ENCODE measurements around the gene ZNF681. TPM values are rescaled to one million over a fixed set of nuclear protein-coding genes. Genes with fewer than 3 reads are reported as not detected.
"Not testable (repeated sequence)": the region's sequence is repeated elsewhere in the genome, so short reads cannot be mapped to it uniquely, and the experiment has no call there.

ZNF681 gene
- total and polyA plus RNA-seq, 4 donors, result 5.4 to 12.2 (median 5.6) TPM

- H3K4me3 ChIP-seq (ENCODE audit: low read depth, low read length), result no peak overlapping the region
- no peaks in the 10 kb centered on the region for H3K9me3 ChIP-seq (ENCODE audit: control insufficient read depth, insufficient read depth, low read length)
- no peaks in the 10 kb centered on the region for H3K27me3 ChIP-seq (ENCODE audit: control insufficient read depth, insufficient read depth, low read length)
- no peak overlapping the region for H3K27ac ChIP-seq (ENCODE audit: low read depth, low read length)
- no peaks in the 10 kb centered on the region for H3K36me3 ChIP-seq (ENCODE audit: control insufficient read depth, insufficient read depth, low read length)
- DNase-seq (ENCODE audit: low read depth in 4 of 6, low spot score in 6 of 6), result no peak
- no peaks in the 10 kb centered on the region for H3K4me1 ChIP-seq (ENCODE audit: control insufficient read depth, insufficient read depth, low read length)
Measured at GRCh38 chr19:23716792-23717191, 41.9 kb downstream of the ZNF681 start.

- no peaks in the 10 kb centered on the region for H3K9me3 ChIP-seq (ENCODE audit: control insufficient read depth, insufficient read depth, low read length)
- no peak for DNase-seq (ENCODE audit: low read depth in 4 of 6, low spot score in 6 of 6)
- H3K4me3 ChIP-seq (ENCODE audit: low read depth, low read length), result no peak overlapping the region
- no peaks in the 10 kb centered on the region for H3K27me3 ChIP-seq (ENCODE audit: control insufficient read depth, insufficient read depth, low read length)
- 83% methylated on average over 1 of the region's 2 CpGs for WGBS (ENCODE audit: insufficient coverage)
- no peaks in the 10 kb centered on the region for H3K36me3 ChIP-seq (ENCODE audit: control insufficient read depth, insufficient read depth, low read length)
- no peak overlapping the region for H3K27ac ChIP-seq (ENCODE audit: low read depth, low read length)
- no peaks in the 10 kb centered on the region for H3K4me1 ChIP-seq (ENCODE audit: control insufficient read depth, insufficient read depth, low read length)
Measured at GRCh38 chr19:23709347-23709746, 49.3 kb downstream of the ZNF681 start.

DNA sequence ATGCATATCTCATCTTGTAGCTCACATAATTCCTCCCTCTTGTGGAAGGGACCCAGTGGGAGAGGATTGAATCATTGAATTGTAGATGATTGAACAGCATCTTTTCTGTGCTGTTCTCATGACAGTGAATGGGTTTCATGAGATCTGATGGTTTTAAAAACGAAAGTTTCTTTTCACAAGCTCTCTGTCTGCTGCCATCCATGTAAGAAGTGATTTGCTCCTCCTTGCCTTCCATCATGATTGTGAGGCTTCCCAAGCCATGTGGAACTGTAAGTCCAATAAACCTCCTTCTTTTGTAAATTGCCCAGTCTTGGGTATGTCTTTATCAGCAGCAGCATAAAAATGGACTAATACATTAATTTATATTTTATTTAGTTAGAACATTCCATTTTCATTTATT, 52.0 kb downstream of the ZNF681 start:
- no peak overlapping the region for H3K27ac ChIP-seq (ENCODE audit: low read depth, low read length)
- no peaks in the 10 kb centered on the region for H3K9me3 ChIP-seq (ENCODE audit: control insufficient read depth, insufficient read depth, low read length)
- no peak for DNase-seq (ENCODE audit: low read depth in 4 of 6, low spot score in 6 of 6)
- no peaks in the 10 kb centered on the region for H3K36me3 ChIP-seq (ENCODE audit: control insufficient read depth, insufficient read depth, low read length)
- H3K27me3 ChIP-seq (ENCODE audit: control insufficient read depth, insufficient read depth, low read length), result no peaks in the 10 kb centered on the region
- no peaks in the 10 kb centered on the region for H3K4me1 ChIP-seq (ENCODE audit: control insufficient read depth, insufficient read depth, low read length)
- no CpG with 5 or more reads among the region's 1 CpG for WGBS (ENCODE audit: insufficient coverage)
- no peak overlapping the region for H3K4me3 ChIP-seq (ENCODE audit: low read depth, low read length)

DNA sequence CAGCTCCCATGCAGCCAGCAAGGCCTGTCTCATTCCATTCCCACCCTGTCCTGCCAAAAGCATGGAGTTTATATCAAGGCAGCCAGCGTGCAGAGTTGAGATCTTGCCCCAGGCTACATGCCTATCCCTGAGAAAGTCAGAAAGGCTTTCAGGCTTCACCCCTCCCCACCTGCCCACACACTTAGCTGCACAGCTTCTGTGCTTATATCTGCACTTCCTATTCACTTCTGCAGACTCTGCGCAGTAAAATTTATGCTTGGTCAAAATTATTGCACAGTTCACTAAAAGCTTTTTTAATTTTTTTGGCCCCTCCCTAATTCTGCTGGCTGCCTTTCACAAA, 59.2 kb downstream of the ZNF681 start:
- Histone ChIP-seq H3K4me1 (ENCODE audit: control insufficient read depth, insufficient read depth, low read length) (no peaks in the 10 kb centered on the region), H3K9me3 (ENCODE audit: control insufficient read depth, insufficient read depth, low read length) (no peaks in the 10 kb centered on the region), H3K27ac (ENCODE audit: low read depth, low read length) (no peak overlapping the region), H3K27me3 (ENCODE audit: control insufficient read depth, insufficient read depth, low read length) (no peaks in the 10 kb centered on the region), H3K36me3 (ENCODE audit: control insufficient read depth, insufficient read depth, low read length) (no peaks in the 10 kb centered on the region), H3K4me3 (ENCODE audit: low read depth, low read length) (no peak overlapping the region)
- 72% methylated on average over 2 of the region's 2 CpGs for WGBS (ENCODE audit: insufficient coverage)
- no peak for DNase-seq (ENCODE audit: low read depth in 4 of 6, low spot score in 6 of 6)

DNA sequence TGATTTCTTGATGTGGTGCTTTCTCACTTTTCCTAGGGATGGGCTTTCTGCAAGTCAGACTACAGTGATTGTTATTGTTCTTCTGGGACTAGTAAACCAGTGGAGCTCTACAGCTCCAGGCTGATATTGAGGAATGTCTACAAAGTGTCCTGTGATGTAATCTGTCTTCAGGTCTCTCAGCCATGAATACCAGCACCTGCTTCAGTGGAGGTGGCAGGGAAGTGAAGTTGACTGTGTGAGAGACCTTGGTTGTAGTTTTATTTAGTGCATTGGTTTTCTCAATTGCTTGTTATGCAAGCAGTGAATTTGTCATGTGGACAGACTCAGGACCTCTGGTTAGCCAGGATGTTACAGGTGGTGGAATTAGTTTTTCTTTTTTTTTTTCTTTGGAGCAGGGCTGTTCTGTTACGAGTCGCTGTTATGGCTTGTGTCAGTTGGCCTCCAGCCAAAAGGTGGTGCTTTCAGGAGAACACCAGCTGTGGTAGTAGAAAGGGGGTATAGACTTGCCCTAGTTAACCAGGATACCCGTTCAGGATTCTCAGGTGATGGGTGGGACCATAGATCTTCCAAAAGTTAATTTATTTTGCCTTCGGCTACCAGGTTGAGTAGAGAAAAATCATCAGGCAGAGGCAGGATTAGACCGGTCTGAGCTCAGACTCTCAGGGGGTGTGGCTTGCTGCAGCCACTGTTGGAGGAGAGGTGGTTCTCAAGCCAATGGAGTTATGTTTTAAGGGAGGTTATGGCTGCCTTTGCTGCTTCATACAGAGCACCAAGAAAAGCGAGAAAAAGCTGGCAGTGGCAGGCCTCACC, 59.8 kb downstream of the ZNF681 start:
- Histone ChIP-seq H3K9me3 (ENCODE audit: control insufficient read depth, insufficient read depth, low read length) (no peaks in the 10 kb centered on the region), H3K4me3 (ENCODE audit: low read depth, low read length) (no peak overlapping the region), H3K4me1 (ENCODE audit: control insufficient read depth, insufficient read depth, low read length) (no peaks in the 10 kb centered on the region), H3K27ac (ENCODE audit: low read depth, low read length) (no peak overlapping the region), H3K27me3 (ENCODE audit: control insufficient read depth, insufficient read depth, low read length) (no peaks in the 10 kb centered on the region), H3K36me3 (ENCODE audit: control insufficient read depth, insufficient read depth, low read length) (no peaks in the 10 kb centered on the region)
- no peak for DNase-seq (ENCODE audit: low read depth in 4 of 6, low spot score in 6 of 6)
- whole genome bisulfite sequencing (ENCODE audit: insufficient coverage), result 85% methylated on average over 4 of the region's 6 CpGs

GRCh38 chr19:23692937-23693336, 65.8 kb downstream of the ZNF681 start:
- H3K27ac ChIP-seq (ENCODE audit: low read depth, low read length); H3K4me1 ChIP-seq (ENCODE audit: control insufficient read depth, insufficient read depth, low read length); H3K9me3 ChIP-seq (ENCODE audit: control insufficient read depth, insufficient read depth, low read length); H3K36me3 ChIP-seq (ENCODE audit: control insufficient read depth, insufficient read depth, low read length); H3K4me3 ChIP-seq (ENCODE audit: low read depth, low read length); DNase-seq (ENCODE audit: low read depth in 4 of 6, low spot score in 6 of 6); H3K27me3 ChIP-seq (ENCODE audit: control insufficient read depth, insufficient read depth, low read length): not testable (repeated sequence)
- WGBS (ENCODE audit: insufficient coverage), result 55% methylated on average over 2 of the region's 9 CpGs

Other genes with a start within 250 kb of the ZNF681 start
- gene ZNF675, start 71.7 kb downstream of the ZNF681 start, total RNA-seq, result 10 to 100 TPM; 21.0 to 34.9 TPM
- gene ZNF675, start 71.7 kb downstream of the ZNF681 start, polyA plus RNA-seq (ENCODE audit: insufficient read length in 2 of 2), result 10 to 100 TPM; 21.4 to 26.6 TPM
- gene ZNF726, start 156.0 kb upstream of the ZNF681 start, total RNA-seq, result 1 to 10 TPM; 8.3 to 9.9 TPM
- 1 to 10 TPM; 6.7 to 8.4 TPM for gene ZNF726, start 156.0 kb upstream of the ZNF681 start, polyA plus RNA-seq (ENCODE audit: insufficient read length in 2 of 2)

Data from spinal cord (tissue), 10 donors.